GM23338 (cell line): ENCODE measurements around the gene DLG2. TPM values are rescaled to one million over a fixed set of nuclear protein-coding genes. Genes with fewer than 3 reads are reported as not detected.

Source experiments
- ATAC-seq: fragments of 200-7000 bp; cut with Tn5 transposase; 3 replicates; pipeline ENCODE4 v1.9.1; 2020
- DNase-seq: peaks from one replicate; pipeline ENCODE4 v3.0.0-alpha.2; 2015; ENCODE audit warnings: low spot score
- H2AFZ ChIP-seq: fragments of 200-600 bp; sonication (generic); 2 replicates; pipeline ENCODE4 v1.8.0; 2016; ENCODE audit warnings: antibody characterized with exemption, mild to moderate bottlenecking, moderate library complexity
- H3F3A ChIP-seq: fragments of 200-600 bp; sonication (generic); replicated peaks from 2 replicates; pipeline ENCODE4 v1.8.0; 2017; ENCODE audit warnings: antibody characterized with exemption, mixed run types, low read depth
- H3K27ac ChIP-seq: fragments of 200-600 bp; sonication (generic); 2 replicates; pipeline ENCODE4 v1.6.1; 2016; ENCODE audit warnings: low read depth
- H3K27me3 ChIP-seq: fragments of 200-600 bp; sonication (generic); 2 replicates; pipeline ENCODE4 v1.8.0; 2016; ENCODE audit warnings: mild to moderate bottlenecking, mixed run types, moderate library complexity; ENCODE audit not compliant: insufficient read depth
- H3K36me3 ChIP-seq: fragments of 200-600 bp; sonication (generic); 2 replicates; pipeline ENCODE4 v1.8.0; 2016; ENCODE audit warnings: mild to moderate bottlenecking; ENCODE audit not compliant: insufficient read depth
- H3K4me1 ChIP-seq: fragments of 200-600 bp; sonication (generic); 2 replicates; pipeline ENCODE4 v1.8.0; 2016; ENCODE audit warnings: mild to moderate bottlenecking, moderate library complexity; ENCODE audit not compliant: insufficient read depth
- H3K4me2 ChIP-seq: fragments of 200-600 bp; sonication (generic); 2 replicates; pipeline ENCODE4 v1.7.1; 2017; ENCODE audit warnings: mixed run types
- H3K4me3 ChIP-seq: fragments of 200-600 bp; sonication (generic); 2 replicates; pipeline ENCODE4 v1.6.1; 2016; ENCODE audit warnings: mixed run types
- H3K79me2 ChIP-seq: fragments of 200-600 bp; sonication (generic); replicated peaks from 2 replicates; pipeline ENCODE4 v1.8.0; 2017; ENCODE audit warnings: mild to moderate bottlenecking; ENCODE audit not compliant: insufficient read depth
- H3K9me2 ChIP-seq: fragments of 200-600 bp; sonication (generic); 2 replicates; pipeline ENCODE4 v1.8.0; 2017; ENCODE audit not compliant: insufficient read depth
- H4K20me1 ChIP-seq: fragments of 200-600 bp; sonication (generic); replicated peaks from 2 replicates; pipeline ENCODE4 v1.8.0; 2017; ENCODE audit warnings: mild to moderate bottlenecking; ENCODE audit not compliant: insufficient read depth
- H3K27ac Mint-ChIP-seq: 2 replicates; pipeline ENCODE4 v1.8.0; 2020; ENCODE audit warnings: inconsistent platforms, mild to moderate bottlenecking, moderate library complexity, mixed read lengths
- H3K27me3 Mint-ChIP-seq: 3 replicates; pipeline ENCODE4 v1.8.0; 2022; ENCODE audit warnings: low read depth, mild to moderate bottlenecking, moderate library complexity, mixed read lengths, inconsistent platforms; ENCODE audit not compliant: insufficient read depth, poor library complexity
- H3K36me3 Mint-ChIP-seq: 3 replicates; pipeline ENCODE4 v1.8.0; 2021; ENCODE audit warnings: low read depth, mild to moderate bottlenecking, inconsistent platforms, moderate library complexity, mixed read lengths
- H3K4me1 Mint-ChIP-seq: 3 replicates; pipeline ENCODE4 v1.8.0; 2020; ENCODE audit warnings: mild to moderate bottlenecking, inconsistent platforms, mixed read lengths
- H3K4me3 Mint-ChIP-seq: 3 replicates; pipeline ENCODE4 v1.8.0; 2021; ENCODE audit warnings: moderate library complexity, mild to moderate bottlenecking, inconsistent platforms, mixed read lengths
- H3K9me3 Mint-ChIP-seq: 3 replicates; pipeline ENCODE4 v1.8.0; 2020; ENCODE audit warnings: moderate library complexity, mild to moderate bottlenecking, inconsistent platforms, mixed read lengths
- CREB1 ChIP-seq: fragments of 250-450 bp; sonication (Bioruptor Pico); IDR thresholded peaks from 2 replicates; pipeline ENCODE4 v1.5.0; 2020; ENCODE audit warnings: low read depth, mild to moderate bottlenecking, moderate library complexity
- CTCF ChIP-seq, 2 experiments: fragments of 200-600 bp in 1 of 2; sonication (generic) in 1 of 2; conservative IDR thresholded peaks; 2 replicates each; pipeline versions ENCODE4 v1.5.1 to v1.6.1; 2016 to 2017; ENCODE audit warnings: antibody characterized with exemption in 2 of 2, low read depth in 2 of 2, mild to moderate bottlenecking in 2 of 2, moderate library complexity in 1 of 2
- EZH2 ChIP-seq: fragments of 200-600 bp; sonication (generic); IDR thresholded peaks from one replicate; pipeline ENCODE4 v1.8.0; 2017; ENCODE audit warnings: antibody characterized with exemption, mild to moderate bottlenecking, low read depth; ENCODE audit not compliant: unreplicated experiment
- JUNB ChIP-seq: IDR thresholded peaks from one replicate; pipeline ENCODE4 v1.6.1; 2016; ENCODE audit warnings: antibody characterized with exemption; ENCODE audit not compliant: unreplicated experiment
- NANOG ChIP-seq: IDR thresholded peaks from 2 replicates; pipeline ENCODE4 v1.6.1; 2016; ENCODE audit warnings: antibody characterized with exemption, borderline replicate concordance
- POLR2AphosphoS5 ChIP-seq: IDR thresholded peaks from 2 replicates; pipeline ENCODE4 v1.6.1; 2016; ENCODE audit warnings: antibody characterized with exemption, low read depth
- REST ChIP-seq: IDR thresholded peaks from one replicate; pipeline ENCODE4 v1.6.1; 2018; ENCODE audit warnings: antibody characterized with exemption; ENCODE audit not compliant: unreplicated experiment
- STAT1 ChIP-seq: IDR thresholded peaks from one replicate; pipeline ENCODE4 v1.6.1; 2016; ENCODE audit warnings: antibody characterized with exemption; ENCODE audit not compliant: unreplicated experiment
- ZNF114 ChIP-seq: fragments of 250-450 bp; sonication (Bioruptor Pico); IDR thresholded peaks from 2 replicates; pipeline ENCODE4 v1.5.0; 2020; ENCODE audit warnings: mild to moderate bottlenecking, moderate library complexity
- ZNF331 ChIP-seq: fragments of 250-450 bp; sonication (Bioruptor Pico); IDR thresholded peaks from 2 replicates; pipeline ENCODE4 v1.5.0; 2020; ENCODE audit warnings: low read depth, mild to moderate bottlenecking, moderate library complexity
- ZNF462 ChIP-seq: fragments of 250-450 bp; sonication (Bioruptor Pico); IDR thresholded peaks from 2 replicates; pipeline ENCODE4 v1.5.0; 2020; ENCODE audit warnings: mild to moderate bottlenecking, moderate library complexity
- polyA plus RNA-seq: library from polyadenylated mRNA; unstranded; fragments of >200 nt; fragmentation: Nextera tagmentation; extraction: Ambion mirVana; gene quantifications from 2 replicates; pipeline ENCODE4 v1.2.1, GENCODE V29; 2016
- total RNA-seq: library from RNA; depleted of rRNA; stranded (reverse); fragments of >200 nt; shearing (Covaris generic); gene quantifications from 2 replicates; pipeline ENCODE4 v1.2.3, GENCODE V29; 2014

The DLG2 gene
- total and polyA plus RNA-seq, 2 experiments from 2014 or later: 19.8 to 21.5 TPM

- TF ChIP-seq CTCF (conservative IDR thresholded peaks at IDR 0.05; ENCODE audit: low read depth in 2 of 2) (no peak), STAT1 (no peak), EZH2 (no peak), NANOG (no peak), ZNF114 (CRISPR knock-in tag) (no peak), POLR2AphosphoS5 (no peak), CREB1 (no peak), ZNF331 (CRISPR knock-in tag) (no peak), JUNB (no peak)
These were observed 310.2 kb downstream of the DLG2 start (continued) for GRCh38 chr11:85316967-85317366.

- Histone ChIP-seq H3K36me3 (no peaks in the 10 kb centered on the region), H3K9me2 (no peaks in the 10 kb centered on the region), H2AFZ (no peak overlapping the region), H3F3A (no peaks in the 10 kb centered on the region), H3K27me3 (no peaks in the 10 kb centered on the region), H3K27ac (no peak overlapping the region), H3K4me1 (peaks cover 11% of the 10 kb centered on the region), H3K4me3 (no peak overlapping the region), H3K79me2 (no peaks in the 10 kb centered on the region), H4K20me1 (no peaks in the 10 kb centered on the region), H3K4me2 (0 out of 2 replicates have a peak overlapping the region, but pooled peaks have one; percentile 10)
- no peak for ATAC-seq
- peak overlapping the region; percentile 51; the same call in 1 of the 2 replicates for H3K27ac Mint-ChIP-seq
- peaks cover 14% of the 10 kb centered on the region for H3K4me1 Mint-ChIP-seq
- no peak overlapping the region for H3K4me3 Mint-ChIP-seq
- no peaks in the 10 kb centered on the region for H3K9me3 Mint-ChIP-seq
- H3K36me3 Mint-ChIP-seq: no peaks in the 10 kb centered on the region
- DNase-seq: no peak
- H3K27me3 Mint-ChIP-seq: no peaks in the 10 kb centered on the region
- TF ChIP-seq JUNB: no peak
- TF ChIP-seq ZNF462 (CRISPR knock-in tag): no peak
- TF ChIP-seq REST: no peak
- no peak for TF ChIP-seq CTCF (conservative IDR thresholded peaks at IDR 0.05; ENCODE audit: low read depth in 2 of 2)
- TF ChIP-seq EZH2: no peak
These were observed 313.4 kb downstream of the DLG2 start for GRCh38 chr11:85313741-85314140.
